K562 (cell line): Measurements from ENCODE around the gene CRADD. TPM values are rescaled to one million over a fixed set of nuclear protein-coding genes. Genes with fewer than 3 reads are reported as not detected.

ENCODE experiments used
- ATAC-seq: fragments of 200-7000 bp; cut with Tn5 transposase; 3 replicates; pipeline ENCODE4 v1.9.1; 2020; ENCODE audit warnings: moderate library complexity
- BruUV-seq: library from RNA; stranded (reverse); fragments of 400-500 nt; replicated peaks from 2 replicates; lab custom pipeline; 2021; lab: Mats Ljungman, UMichigan
- CTCF ChIA-PET: fragments of 300-600 bp; formaldehyde crosslinking; extraction: SDS; loops from one replicate; lab custom pipeline; 2021; ENCODE audit warnings: low intra/inter-chr PET ratio; lab: Yijun Ruan, JAX
- POLR2A ChIA-PET: fragments of 300-600, 350-650 bp; sonication (Branson Sonifier 250); formaldehyde crosslinking; extraction: SDS; loops from one replicate; lab custom pipeline; 2021; ENCODE audit warnings: antibody characterized with exemption, inconsistent platforms; lab: Yijun Ruan, JAX
- DNase-seq, 4 experiments: peaks; one replicate each; pipeline versions ENCODE4 v3.0.0 to v3.0.0-alpha.2; 2011 to 2018; ENCODE audit warnings: low spot score in 3 of 4, mixed read lengths in 3 of 4; ENCODE audit errors: extremely low read depth in 1 of 4
- FAIRE-seq: peaks from 2 replicates; lab custom pipeline; 2011; peaks lifted over from hg19 to GRCh38; lab: Jason Lieb, UNC
- H2AFZ ChIP-seq: 2 replicates; pipeline ENCODE4 v1.6.0; 2011; ENCODE audit warnings: low read depth, low read length, control low read depth, inconsistent platforms
- H3K27ac ChIP-seq: fragments of 200-600 bp; 3 replicates; pipeline ENCODE4 v1.8.0; 2011; ENCODE audit warnings: low read depth, mild to moderate bottlenecking, control low read depth, inconsistent platforms, low read length, moderate library complexity, mixed read lengths; ENCODE audit errors: extremely low read depth
- H3K27me3 ChIP-seq, 2 experiments: fragments of 300-600 bp in 1 of 2; 2 replicates in 1 of 2; 3 replicates in 1 of 2; pipeline versions ENCODE4 v1.6.0 to v1.8.0; 2011; ENCODE audit warnings: inconsistent platforms in 2 of 2, low read length in 2 of 2, mild to moderate bottlenecking in 1 of 2, mixed read lengths in 1 of 2, moderate library complexity in 1 of 2; ENCODE audit not compliant: control insufficient read depth in 2 of 2, insufficient read depth in 2 of 2
- H3K36me3 ChIP-seq: fragments of 300-600 bp; 3 replicates; pipeline ENCODE4 v1.8.0; 2011; ENCODE audit warnings: mild to moderate bottlenecking, low read length, inconsistent platforms; ENCODE audit not compliant: control insufficient read depth, insufficient read depth
- H3K4me1 ChIP-seq, 2 experiments: fragments of 200-600 bp in 1 of 2; replicated peaks in 1 of 2; 2 replicates in 1 of 2; 3 replicates in 1 of 2; pipeline versions ENCODE4 v1.5.1 to v1.8.0; 2011; ENCODE audit warnings: inconsistent platforms in 2 of 2, low read length in 2 of 2, mild to moderate bottlenecking in 1 of 2, mixed read lengths in 1 of 2, moderate library complexity in 1 of 2; ENCODE audit not compliant: control insufficient read depth in 2 of 2, insufficient read depth in 2 of 2
- H3K4me2 ChIP-seq: 2 replicates; pipeline ENCODE4 v1.6.1; 2011; ENCODE audit warnings: low read length, control low read depth, inconsistent platforms, mixed read lengths; ENCODE audit not compliant: insufficient read depth
- H3K4me3 ChIP-seq: fragments of 200-600 bp; sonication (generic), shearing (Covaris generic); 2 replicates; pipeline ENCODE4 v1.5.1; 2016; ENCODE audit warnings: control low read depth, inconsistent platforms
- H3K79me2 ChIP-seq: fragments of 200-600 bp; 3 replicates; pipeline ENCODE4 v1.8.0; 2011; ENCODE audit warnings: low read length, inconsistent platforms; ENCODE audit not compliant: control insufficient read depth, insufficient read depth
- H3K9ac ChIP-seq, 2 experiments: 2 replicates each; pipeline versions ENCODE4 v1.6.0 to v1.6.1; 2011; ENCODE audit warnings: low read depth in 2 of 2, low read length in 2 of 2, control low read depth in 1 of 2, inconsistent platforms in 1 of 2, mild to moderate bottlenecking in 1 of 2, mixed read lengths in 1 of 2; ENCODE audit not compliant: insufficient read depth in 1 of 2
- H3K9me1 ChIP-seq: one replicate; pipeline ENCODE4 v1.6.0; 2011; ENCODE audit warnings: inconsistent platforms, mild to moderate bottlenecking, low read length, moderate library complexity; ENCODE audit not compliant: control insufficient read depth, insufficient read depth
- H3K9me3 ChIP-seq: replicated peaks from 2 replicates; pipeline ENCODE4 v1.5.1; 2011; ENCODE audit warnings: low read depth, low read length, inconsistent platforms; ENCODE audit not compliant: control insufficient read depth, insufficient read depth
- H4K20me1 ChIP-seq: replicated peaks from 2 replicates; pipeline ENCODE4 v1.6.1; 2011; ENCODE audit warnings: low read length, inconsistent platforms, mixed read lengths; ENCODE audit not compliant: control insufficient read depth, insufficient read depth
- BRD9 ChIP-seq: fragments of 450-650 bp; IDR thresholded peaks from 2 replicates; pipeline ENCODE4 v1.6.1; 2018; ENCODE audit warnings: low read depth; ENCODE audit not compliant: partially characterized antibody
- EHMT2 ChIP-seq: fragments of 450-650 bp; IDR thresholded peaks from 2 replicates; pipeline ENCODE4 v1.6.1; 2018; ENCODE audit warnings: antibody characterized with exemption
- KAT8 ChIP-seq: fragments of 450-650 bp; IDR thresholded peaks from 2 replicates; pipeline ENCODE4 v1.6.1; 2016; ENCODE audit warnings: low read depth, mild to moderate bottlenecking
- PCBP1 ChIP-seq: fragments of 200-400 bp; formaldehyde crosslinking; IDR thresholded peaks from 2 replicates; pipeline ENCODE4 v1.6.1; 2018; ENCODE audit warnings: mild to moderate bottlenecking, low read depth, low read length; ENCODE audit not compliant: poor library complexity, severe bottlenecking
- RBM17 ChIP-seq: fragments of 200-400 bp; formaldehyde crosslinking; IDR thresholded peaks from 2 replicates; pipeline ENCODE4 v1.6.1; 2017; ENCODE audit warnings: low read depth, mild to moderate bottlenecking, low read length, borderline replicate concordance
- SMARCB1 ChIP-seq: IDR thresholded peaks from 2 replicates; pipeline ENCODE4 v1.6.1; 2011; ENCODE audit warnings: improper control_type of control experiment, low read depth; ENCODE audit not compliant: insufficient read length
- WGBS: fragments of 100-300 bp; shearing (Covaris generic); methylation state at CpG from one replicate; pipeline ENCODE4 v1.1.6; 2016; ENCODE audit warnings: low coverage, mixed read lengths; ENCODE audit not compliant: insufficient coverage; ENCODE audit errors: missing lambda C conversion rate; 5-methylcytosine and 5-hydroxymethylcytosine counted together
- in situ Hi-C: fragments of 300-500 bp; cut with MboI; formaldehyde crosslinking; loops from 4 replicates; pipeline ENCODE4 v1.15.0; 2018; ENCODE audit warnings: inconsistent platforms, mixed read lengths
- intact Hi-C: fragments of 100-400 bp; cut with micrococcal nuclease; formaldehyde crosslinking; loops from 2 replicates; pipeline ENCODE4 v1.14.2; 2022
- polyA plus RNA-seq, 8 experiments: library from polyadenylated mRNA; depleted of rRNA in 4 of 8; stranded (reverse) in 5 of 8; unstranded in 3 of 8; fragments of >200 nt; fragmentation: Nextera tagmentation in 2 of 8; fragmentation: Illumina TruSeq in 1 of 8; extraction: Ambion mirVana in 2 of 8; extraction: Trizol in 1 of 8; gene quantifications; 2 replicates each; pipeline versions ENCODE4 v1.2.1 to v1.2.3, GENCODE V29; 2011 to 2014; ENCODE audit warnings: inconsistent platforms in 1 of 8, missing spikeins in 1 of 8
- total RNA-seq, 7 experiments: library from RNA; depleted of rRNA in 6 of 7; stranded (reverse); fragments of >200 nt in 6 of 7; fragmentation: Illumina TruSeq in 2 of 7; extraction: Trizol in 2 of 7; gene quantifications; 2 replicates each; pipeline versions ENCODE4 v1.2.1 to v1.2.3, GENCODE V29; 2011 to 2021; ENCODE audit warnings: low replicate concordance in 1 of 7
- TF ChIP-seq, protein P1 (sequence below): sonication (generic); formaldehyde crosslinking; IDR thresholded peaks from 2 replicates; pipeline ENCODE4 v1.8.0; 2022; ENCODE audit warnings: missing genetic modification reagents, mild to moderate bottlenecking, borderline replicate concordance

CRADD gene
- total and polyA plus RNA-seq, 9 of the 15 experiments (the other 6 are each of a cell fraction or from before 2014, with no cell fraction given): 20.5 to 41.1 (median 25.9) TPM

DNA sequence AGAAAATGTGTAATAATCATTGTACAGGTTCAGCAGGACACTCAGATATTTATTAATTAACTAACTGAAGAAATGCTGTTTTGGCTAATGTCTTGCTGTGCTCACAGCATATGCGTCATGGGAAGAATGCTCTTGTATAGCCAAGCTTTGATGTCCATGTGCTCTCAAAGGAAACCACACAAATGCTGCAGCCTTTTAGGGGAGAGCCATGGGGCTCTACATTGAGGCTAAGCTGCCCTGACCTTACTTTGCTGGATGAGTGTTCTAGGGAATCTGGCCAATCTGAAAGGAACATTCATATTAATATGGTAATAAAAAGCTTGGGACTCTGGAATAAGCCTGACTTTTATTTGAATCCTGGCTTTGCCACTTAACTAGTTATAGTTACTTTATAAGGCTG, 9.5 kb upstream of the CRADD start:
- no TSS peak for BruUV-seq
- 78% methylated on average over 1 of the region's 1 CpG for WGBS
- Histone ChIP-seq H3K36me3 (no peaks in the 10 kb centered on the region), H3K4me3 (no peak overlapping the region), H3K4me1 (peaks cover 0 to 6% of the 10 kb centered on the region in 2 experiments; a peak in 2 of 5 replicates), H3K9me3 (peaks cover 9% of the 10 kb centered on the region), H3K79me2 (no peaks in the 10 kb centered on the region), H3K4me2 (no peak overlapping the region), H2AFZ (no peak overlapping the region), H3K9me1 (no peaks in the 10 kb centered on the region), H3K27ac (no peak overlapping the region), H3K27me3 (no peaks in the 10 kb centered on the region), H3K9ac (no peak overlapping the region), H4K20me1 (no peaks in the 10 kb centered on the region)
- ATAC-seq: no peak
- no peak for FAIRE-seq
- DNase-seq: no peak
- intact Hi-C loops (no loop called here), in situ Hi-C loops (no loop called here)
- CTCF ChIA-PET: no interaction called here
- POLR2A ChIA-PET: interaction anchor here (1.2 to 1.3 kb wide), 2 partner anchors 9 to 35 kb away, joined by 3 read pairs; partner anchors contain the start of gene CRADD
- TF ChIP-seq BRD9 (no peak), SMARCB1 (no peak), RBM17 (no peak), EHMT2 (no peak), KAT8 (no peak), PCBP1 (no peak)
- TF ChIP-seq, protein P1, sequence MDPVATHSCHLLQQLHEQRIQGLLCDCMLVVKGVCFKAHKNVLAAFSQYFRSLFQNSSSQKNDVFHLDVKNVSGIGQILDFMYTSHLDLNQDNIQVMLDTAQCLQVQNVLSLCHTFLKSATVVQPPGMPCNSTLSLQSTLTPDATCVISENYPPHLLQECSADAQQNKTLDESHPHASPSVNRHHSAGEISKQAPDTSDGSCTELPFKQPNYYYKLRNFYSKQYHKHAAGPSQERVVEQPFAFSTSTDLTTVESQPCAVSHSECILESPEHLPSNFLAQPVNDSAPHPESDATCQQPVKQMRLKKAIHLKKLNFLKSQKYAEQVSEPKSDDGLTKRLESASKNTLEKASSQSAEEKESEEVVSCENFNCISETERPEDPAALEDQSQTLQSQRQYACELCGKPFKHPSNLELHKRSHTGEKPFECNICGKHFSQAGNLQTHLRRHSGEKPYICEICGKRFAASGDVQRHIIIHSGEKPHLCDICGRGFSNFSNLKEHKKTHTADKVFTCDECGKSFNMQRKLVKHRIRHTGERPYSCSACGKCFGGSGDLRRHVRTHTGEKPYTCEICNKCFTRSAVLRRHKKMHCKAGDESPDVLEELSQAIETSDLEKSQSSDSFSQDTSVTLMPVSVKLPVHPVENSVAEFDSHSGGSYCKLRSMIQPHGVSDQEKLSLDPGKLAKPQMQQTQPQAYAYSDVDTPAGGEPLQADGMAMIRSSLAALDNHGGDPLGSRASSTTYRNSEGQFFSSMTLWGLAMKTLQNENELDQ: no peak
- TF ChIP-seq, all 486 proteins: peak for 0
